NCI-H2029 (cell line): ENCODE data around the gene SLC16A3.

ENCODE experiments used
- DNase-seq: peaks from one replicate; lab custom pipeline; 2025; lab: John Stamatoyannopoulos, UW

The SLC16A3 gene

DNA sequence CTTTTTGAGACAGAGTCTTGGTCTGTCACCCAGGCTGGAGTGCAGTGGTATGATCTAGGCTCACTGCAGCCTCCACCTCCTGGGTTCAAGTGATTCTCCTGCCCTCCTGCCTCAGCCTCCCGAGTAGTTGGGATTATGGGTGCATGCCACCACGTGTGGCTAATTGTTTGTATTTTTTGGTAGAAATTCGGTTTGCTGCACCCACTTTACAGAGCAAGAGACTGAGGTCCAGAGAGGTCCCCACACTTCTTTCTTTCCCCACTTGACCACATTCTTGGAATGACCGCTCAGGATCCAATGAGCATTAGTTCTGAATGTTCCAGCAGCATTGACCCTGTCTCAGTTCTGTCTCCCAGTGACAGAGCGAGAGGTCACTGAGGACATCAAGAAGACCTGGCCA, 5.3 kb upstream of the SLC16A3 start:
- DNase-seq: no peak

DNA sequence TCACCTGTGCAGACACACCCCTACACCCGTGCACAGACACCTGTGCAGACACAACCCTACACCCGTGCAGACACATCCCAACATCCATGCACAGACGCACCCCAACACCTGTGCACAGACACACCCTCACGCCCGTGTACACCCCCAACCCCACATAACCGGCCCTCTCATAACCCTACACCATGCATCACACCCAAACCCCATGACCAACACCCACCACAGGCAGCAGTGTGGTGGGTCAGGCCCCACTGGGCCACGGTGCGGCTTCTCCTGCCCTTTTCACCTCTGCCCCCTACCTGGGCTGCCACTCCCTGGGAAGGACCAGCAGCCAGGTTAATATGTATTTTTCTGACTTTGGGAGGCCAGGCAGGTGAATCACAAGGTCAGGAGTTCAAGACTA, 4.2 kb upstream of the SLC16A3 start:
- no peak for DNase-seq

GRCh38 chr17:82225368-82226029, 3.3 kb upstream of the SLC16A3 start:
- no peak for DNase-seq

GRCh38 chr17:82226146-82226808, 2.6 kb upstream of the SLC16A3 start:
- DNase-seq: no peak

DNA sequence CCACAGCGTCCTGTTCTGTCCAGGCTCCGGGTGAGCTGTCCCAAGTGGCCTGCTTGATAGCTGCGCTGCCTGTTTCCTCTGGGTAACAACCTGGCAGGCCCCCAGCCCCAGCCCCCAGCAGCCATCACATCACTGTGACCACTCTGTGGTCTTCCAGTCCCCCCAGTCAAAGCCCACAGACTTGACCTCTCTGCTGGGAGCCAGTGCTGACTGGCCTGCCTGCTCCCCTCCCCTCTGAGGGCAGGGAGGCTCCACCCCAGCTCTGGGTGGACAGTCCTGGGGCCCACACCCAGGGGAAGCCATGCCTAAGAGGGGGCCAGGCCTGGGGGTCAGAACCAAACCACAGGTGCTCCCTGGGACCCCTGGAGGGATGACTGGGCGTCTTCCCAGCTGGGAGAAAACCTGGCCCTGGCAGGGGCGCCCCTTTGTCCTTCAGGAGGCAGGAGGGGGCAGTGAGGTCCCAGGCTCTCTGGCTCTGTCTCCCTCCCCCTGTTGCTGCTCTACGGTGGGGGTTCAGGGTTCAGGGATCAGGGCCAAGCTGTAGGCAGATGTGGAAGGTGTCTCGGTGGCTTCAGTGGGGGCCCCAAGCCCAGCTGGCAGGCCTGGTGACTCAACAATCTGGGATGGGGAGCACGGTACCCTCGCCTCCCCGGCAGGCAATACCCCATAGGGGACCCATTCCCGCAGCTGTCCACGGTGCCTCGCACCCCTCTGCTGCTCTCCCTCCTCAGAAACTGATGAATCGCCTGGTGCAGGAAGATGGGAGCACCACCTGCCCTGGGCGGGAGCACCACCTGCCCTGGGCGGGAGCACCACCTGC, 1.8 kb upstream of the SLC16A3 start:
- no peak for DNase-seq

DNA sequence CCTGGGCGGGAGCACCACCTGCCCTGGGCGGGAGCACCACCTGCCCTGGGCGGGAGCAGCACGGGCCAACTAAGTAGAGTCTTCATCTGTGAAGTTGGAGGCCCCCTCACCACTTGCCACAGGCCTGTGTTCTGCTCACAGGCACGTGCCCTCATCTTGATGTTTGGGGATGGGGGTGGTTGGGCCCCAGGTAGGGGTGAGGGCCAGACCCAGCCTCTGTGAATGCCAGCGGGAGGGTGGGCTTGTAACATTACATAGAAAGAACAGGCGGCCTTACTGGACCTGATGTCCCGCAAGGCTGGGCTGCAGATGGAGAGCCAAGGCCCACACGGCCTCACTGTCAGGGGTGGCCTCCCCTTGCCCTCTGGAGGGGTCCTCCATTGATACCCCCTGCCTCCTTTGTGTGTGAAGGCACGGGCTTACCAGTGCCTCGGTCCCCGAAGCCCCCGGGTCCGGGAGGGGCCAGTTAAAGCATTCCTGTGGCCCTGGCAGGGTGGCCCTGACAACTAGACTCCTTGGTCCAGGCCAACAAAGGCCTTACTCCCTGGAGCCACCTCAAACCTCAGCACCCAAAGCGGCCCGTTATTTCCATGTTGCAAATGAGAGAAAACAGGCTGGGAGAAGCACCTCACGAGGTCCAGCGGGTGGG, 1.1 kb upstream of the SLC16A3 start:
- DNase-seq: no peak

- no peak for DNase-seq
These were observed 482 bp upstream of the SLC16A3 start for GRCh38 chr17:82228278-82228841.

DNA sequence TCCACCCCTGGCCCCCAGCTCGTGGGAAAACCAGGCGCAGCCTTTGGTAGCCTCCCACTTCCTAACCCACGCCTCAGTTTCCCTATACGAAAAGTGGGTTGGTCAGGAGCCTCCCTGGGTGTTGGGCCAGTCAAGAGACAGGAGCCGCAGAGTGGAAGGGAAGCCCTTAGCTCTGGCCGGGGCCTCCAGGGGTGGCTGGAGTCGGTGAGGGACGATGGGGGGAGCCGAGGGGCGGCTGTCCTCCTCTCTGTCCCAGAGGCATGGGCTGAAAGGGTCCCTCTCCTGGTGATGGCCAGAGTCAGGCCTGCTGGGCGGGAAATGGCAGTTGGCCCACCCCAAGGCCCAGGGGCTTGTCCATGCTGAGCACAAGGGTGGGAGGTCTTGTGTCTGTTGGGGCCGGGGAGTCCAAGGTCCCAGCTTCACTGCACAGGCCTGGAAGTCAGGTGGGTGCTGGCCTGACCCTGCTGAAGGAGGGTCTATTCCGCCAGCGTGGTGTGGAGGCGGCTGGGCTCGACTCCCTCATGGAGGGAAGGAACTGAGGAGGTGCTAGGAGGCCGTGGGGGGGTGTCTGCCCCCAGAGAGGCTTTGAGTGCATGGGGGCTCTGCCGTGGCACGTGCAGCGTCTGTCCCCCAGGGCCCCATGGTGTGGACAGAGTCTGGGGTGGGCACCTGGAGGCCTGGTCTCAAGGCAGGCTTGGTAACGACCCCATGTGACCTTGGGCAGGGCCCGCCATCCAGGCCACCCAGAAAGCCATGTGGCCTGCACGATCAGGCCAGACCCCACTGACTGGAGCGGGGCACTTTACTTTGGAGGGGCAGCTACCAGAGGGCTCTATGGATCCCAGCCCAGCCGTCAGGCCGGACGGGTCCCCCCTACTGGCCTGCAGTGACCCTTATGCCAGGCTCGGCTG, 1.1 kb downstream of the SLC16A3 start:
- DNase-seq: no peak

DNA sequence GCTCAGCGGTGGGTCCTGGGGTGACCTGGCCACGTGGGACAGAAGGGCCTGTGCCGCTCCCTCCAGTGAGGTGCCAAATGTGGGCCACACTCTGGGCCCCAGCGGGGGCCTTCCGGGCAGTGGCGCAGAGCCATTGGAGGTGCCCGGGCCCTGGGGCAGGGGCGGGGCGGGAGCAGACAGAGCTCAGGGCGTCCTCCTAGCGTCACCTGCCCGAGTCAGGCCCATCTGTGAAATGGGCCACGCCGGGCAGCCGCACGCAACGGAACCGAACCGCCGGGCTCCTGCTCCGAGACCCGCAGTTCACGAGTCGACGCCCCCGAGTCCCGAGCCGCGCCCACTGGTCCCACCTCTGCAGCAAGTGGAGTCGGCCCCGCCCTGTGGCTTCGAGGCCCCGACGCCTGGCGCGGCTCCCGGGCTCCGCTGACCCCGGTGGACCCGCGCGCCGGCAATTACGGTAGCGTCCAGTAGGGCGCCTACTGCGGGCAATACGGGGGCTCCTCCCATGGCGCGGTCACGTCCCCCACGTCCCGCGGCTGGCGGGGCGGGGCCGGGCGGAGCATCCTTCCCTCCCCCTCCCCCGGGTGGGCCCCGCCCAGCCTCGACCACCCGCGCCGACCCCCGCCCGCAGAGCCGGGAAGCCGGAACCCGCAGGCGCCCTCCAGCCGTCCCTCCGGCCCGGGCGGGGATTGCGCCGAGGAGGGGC, 1.9 kb downstream of the SLC16A3 start:
- DNase-seq: no peak

- no peak for DNase-seq
These were observed 2.4 kb downstream of the SLC16A3 start for GRCh38 chr17:82231312-82231561.

GRCh38 chr17:82231562-82232321, 2.9 kb downstream of the SLC16A3 start:
- peak; percentile 48 for DNase-seq

GRCh38 chr17:82232322-82232820, 3.5 kb downstream of the SLC16A3 start:
- DNase-seq: no peak

DNA sequence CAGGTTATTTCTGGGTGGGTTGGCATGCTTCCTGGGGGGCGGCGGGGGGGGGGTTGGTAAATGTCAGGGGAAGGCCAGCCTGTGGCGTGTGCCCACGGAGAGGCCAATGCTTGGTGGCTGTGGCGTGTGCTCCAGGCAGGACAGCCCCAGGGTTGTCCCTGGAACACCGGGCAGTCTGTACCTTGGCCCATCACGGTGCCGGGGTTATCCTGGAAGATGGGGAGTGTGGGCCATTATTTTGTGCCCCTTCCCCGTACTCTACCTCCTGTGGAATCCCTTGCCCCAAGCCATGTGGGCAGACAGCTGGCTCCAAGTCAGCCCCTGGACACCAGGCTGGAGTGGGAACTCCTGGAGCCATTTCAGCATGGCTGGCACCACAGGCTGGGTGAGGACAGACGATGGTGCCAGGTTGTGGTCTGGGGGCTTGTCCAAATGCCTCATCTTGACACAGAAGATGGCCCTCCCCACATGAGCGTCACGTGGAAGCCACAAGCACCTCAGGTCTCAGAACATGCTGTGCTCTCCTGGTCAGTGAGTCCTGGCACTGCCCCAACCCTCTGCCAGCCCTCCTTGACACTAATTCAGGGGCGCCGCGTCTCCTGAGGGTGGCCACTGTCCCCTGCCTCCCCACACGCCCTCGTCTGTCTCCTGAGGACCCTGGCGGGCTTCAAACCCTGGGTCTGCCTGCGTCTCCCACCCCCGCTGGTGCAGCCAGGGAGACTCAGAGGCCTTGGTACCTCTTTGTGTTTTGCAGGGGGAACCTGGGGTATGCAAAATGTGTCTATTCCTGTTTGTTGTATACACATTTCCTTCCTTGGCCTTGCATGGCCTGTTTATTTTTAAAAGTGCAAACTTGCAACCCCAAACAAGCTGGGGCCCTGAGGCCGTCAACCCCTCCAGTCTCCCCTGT, 4.3 kb downstream of the SLC16A3 start:
- DNase-seq: no peak

- DNase-seq: no peak
These were observed 5.6 kb downstream of the SLC16A3 start for GRCh38 chr17:82234211-82235055.

DNA sequence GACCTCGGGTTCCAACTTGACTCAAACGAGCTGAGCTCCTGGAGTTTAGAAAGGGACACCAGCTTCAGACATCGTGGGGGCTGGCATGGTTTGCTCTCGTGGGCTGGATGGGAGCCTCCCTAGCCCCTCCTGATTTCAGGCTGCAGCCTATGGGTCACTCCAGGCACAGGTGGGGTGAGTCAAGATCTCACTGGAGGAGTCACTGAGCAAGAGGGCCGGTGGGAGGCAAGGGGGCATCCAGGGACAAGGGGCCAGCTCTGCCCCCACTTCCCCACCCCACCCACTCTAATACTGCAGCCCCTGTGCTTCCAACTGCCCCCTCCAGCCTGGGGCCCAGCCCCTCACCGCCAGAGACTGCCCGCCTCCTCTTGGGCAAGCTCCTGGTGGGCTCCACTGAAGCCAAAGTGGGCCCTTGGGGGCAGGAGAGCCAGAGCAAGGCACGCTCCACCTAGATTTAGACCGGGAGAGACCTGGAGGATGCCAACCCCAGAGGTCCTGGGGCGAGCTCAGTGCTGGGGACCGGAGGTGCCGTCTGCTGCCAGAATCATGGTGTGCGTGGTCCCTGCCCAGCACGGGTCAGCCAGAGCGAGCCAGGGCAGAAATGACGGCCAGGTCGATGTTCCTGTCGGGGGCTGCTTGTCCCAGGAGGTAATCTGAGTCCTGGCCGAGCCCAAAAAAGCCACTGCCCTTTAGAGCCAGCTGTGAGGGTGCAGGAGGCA, 6.4 kb downstream of the SLC16A3 start:
- no peak for DNase-seq

DNA sequence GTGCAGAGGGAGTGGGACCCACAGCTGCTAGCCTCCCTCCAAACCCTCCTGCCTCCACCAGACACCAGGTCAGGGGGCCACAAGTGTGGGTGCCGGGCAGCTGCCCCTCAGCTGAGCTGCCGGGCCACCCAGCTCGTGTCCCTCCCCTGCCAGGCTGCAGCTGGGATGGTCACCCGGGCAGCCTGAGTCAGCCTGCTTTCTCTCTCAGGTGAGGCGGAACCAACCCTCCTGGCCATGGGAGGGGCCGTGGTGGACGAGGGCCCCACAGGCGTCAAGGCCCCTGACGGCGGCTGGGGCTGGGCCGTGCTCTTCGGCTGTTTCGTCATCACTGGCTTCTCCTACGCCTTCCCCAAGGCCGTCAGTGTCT, 6.9 kb downstream of the SLC16A3 start:
- DNase-seq: no peak
